GM21786 (cell line): ENCODE data around the gene SECISBP2.

Source experiments
- ATAC-seq: cut with Tn5 transposase; IDR thresholded peaks from one replicate; pipeline ENCODE4 v1.9.1; 2021; ENCODE audit not compliant: unreplicated experiment

The SECISBP2 gene

GRCh38 chr9:89346696-89347095 lies 28.4 kb downstream of the SECISBP2 start:
- ATAC-seq, result no peak

- no peak for ATAC-seq
Measured at GRCh38 chr9:89347651-89348050, 29.4 kb downstream of the SECISBP2 start.

GRCh38 chr9:89349607-89350006 lies 31.3 kb downstream of the SECISBP2 start:
- no peak for ATAC-seq

- no peak for ATAC-seq
Measured at GRCh38 chr9:89350988-89351557, 32.8 kb downstream of the SECISBP2 start.

GRCh38 chr9:89351584-89352300 lies 33.4 kb downstream of the SECISBP2 start:
- no peak for ATAC-seq

GRCh38 chr9:89352451-89352850 lies 34.2 kb downstream of the SECISBP2 start:
- ATAC-seq, result no peak

GRCh38 chr9:89352874-89353649 lies 34.8 kb downstream of the SECISBP2 start:
- ATAC-seq, result no peak

- no peak for ATAC-seq
Measured at GRCh38 chr9:89353989-89354388, 35.7 kb downstream of the SECISBP2 start.

GRCh38 chr9:89354471-89354870 lies 36.2 kb downstream of the SECISBP2 start:
- ATAC-seq, result no peak

GRCh38 chr9:89356782-89357181 lies 38.5 kb downstream of the SECISBP2 start:
- no peak for ATAC-seq

- ATAC-seq, result no peak
Measured at GRCh38 chr9:89357331-89358197, 39.3 kb downstream of the SECISBP2 start.

GRCh38 chr9:89358376-89358916 lies 40.1 kb downstream of the SECISBP2 start:
- ATAC-seq, result no peak

GRCh38 chr9:89358985-89359384 lies 40.7 kb downstream of the SECISBP2 start:
- ATAC-seq, result no peak

- no peak for ATAC-seq
Measured at GRCh38 chr9:89359751-89360261, 41.5 kb downstream of the SECISBP2 start.

- ATAC-seq, result no peak
Measured at GRCh38 chr9:89360465-89360864, 42.2 kb downstream of the SECISBP2 start.

GRCh38 chr9:89361031-89361430 lies 42.7 kb downstream of the SECISBP2 start:
- no peak for ATAC-seq

GRCh38 chr9:89361816-89362646 lies 43.7 kb downstream of the SECISBP2 start:
- no peak for ATAC-seq

GRCh38 chr9:89362647-89363310 lies 44.5 kb downstream of the SECISBP2 start:
- ATAC-seq, result no peak

- ATAC-seq, result no peak
Measured at GRCh38 chr9:89363311-89363670, 45.0 kb downstream of the SECISBP2 start.
